ENCODE measurements around the gene KAT8. TPM values are rescaled to one million over a fixed set of nuclear protein-coding genes. Genes with fewer than 3 reads are reported as not detected.

The KAT8 gene
- total and polyA plus RNA-seq, 4 donors = 15.9 to 37.4 (median 19.6) TPM

GRCh38 chr16:31148896-31149295 lies 31.4 kb downstream of the KAT8 start:
- Histone ChIP-seq H3K9ac (ENCODE audit: low read depth in 1 of 2, low read length in 2 of 2) (no peak overlapping the region), H3K27ac (ENCODE audit: low read depth in 1 of 2, low read length in 2 of 2) (no peak overlapping the region), H3K36me3 (ENCODE audit: control insufficient read depth in 4 of 4, insufficient read depth in 3 of 4, low read depth in 1 of 4, low read length in 3 of 4) (no peaks in the 10 kb centered on the region), H3K27me3 (ENCODE audit: control insufficient read depth in 4 of 4, insufficient read depth in 4 of 4, low read length in 3 of 4) (no peaks in the 10 kb centered on the region), H3K9me3 (ENCODE audit: control insufficient read depth in 4 of 4, low read length in 3 of 4) (no peaks in the 10 kb centered on the region), H3K4me3 (ENCODE audit: low read depth in 1 of 3, low read length in 3 of 3) (no peak overlapping the region), H3K4me1 (ENCODE audit: control insufficient read depth in 4 of 4, insufficient read depth in 4 of 4, low read length in 3 of 4) (peaks cover 0 to 5% (median 2%) of the 10 kb centered on the region in 4 donors)
- TF ChIP-seq EGR1 (IDR thresholded peaks at IDR 0.05; ENCODE audit: low read depth in 2 of 2) (no peak), CTCF (IDR thresholded peaks at IDR 0.05; ENCODE audit: low read depth, low read length, missing input control) (no peak), TAF1 (conservative IDR thresholded peaks at IDR 0.05) (no peak), RXRA (IDR thresholded peaks at IDR 0.05) (no peak), FOXA1 (IDR thresholded peaks at IDR 0.05) (no peak), NR2F2 (IDR thresholded peaks at IDR 0.05) (no peak), SP1 (IDR thresholded peaks at IDR 0.05) (no peak), YY1 (IDR thresholded peaks at IDR 0.05) (no peak), FOXA2 (IDR thresholded peaks at IDR 0.05) (no peak)
- TF ChIP-seq, protein P1, sequence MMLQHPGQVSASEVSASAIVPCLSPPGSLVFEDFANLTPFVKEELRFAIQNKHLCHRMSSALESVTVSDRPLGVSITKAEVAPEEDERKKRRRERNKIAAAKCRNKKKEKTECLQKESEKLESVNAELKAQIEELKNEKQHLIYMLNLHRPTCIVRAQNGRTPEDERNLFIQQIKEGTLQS (IDR thresholded peaks at IDR 0.05) = no peak
- TF ChIP-seq, protein P2, sequence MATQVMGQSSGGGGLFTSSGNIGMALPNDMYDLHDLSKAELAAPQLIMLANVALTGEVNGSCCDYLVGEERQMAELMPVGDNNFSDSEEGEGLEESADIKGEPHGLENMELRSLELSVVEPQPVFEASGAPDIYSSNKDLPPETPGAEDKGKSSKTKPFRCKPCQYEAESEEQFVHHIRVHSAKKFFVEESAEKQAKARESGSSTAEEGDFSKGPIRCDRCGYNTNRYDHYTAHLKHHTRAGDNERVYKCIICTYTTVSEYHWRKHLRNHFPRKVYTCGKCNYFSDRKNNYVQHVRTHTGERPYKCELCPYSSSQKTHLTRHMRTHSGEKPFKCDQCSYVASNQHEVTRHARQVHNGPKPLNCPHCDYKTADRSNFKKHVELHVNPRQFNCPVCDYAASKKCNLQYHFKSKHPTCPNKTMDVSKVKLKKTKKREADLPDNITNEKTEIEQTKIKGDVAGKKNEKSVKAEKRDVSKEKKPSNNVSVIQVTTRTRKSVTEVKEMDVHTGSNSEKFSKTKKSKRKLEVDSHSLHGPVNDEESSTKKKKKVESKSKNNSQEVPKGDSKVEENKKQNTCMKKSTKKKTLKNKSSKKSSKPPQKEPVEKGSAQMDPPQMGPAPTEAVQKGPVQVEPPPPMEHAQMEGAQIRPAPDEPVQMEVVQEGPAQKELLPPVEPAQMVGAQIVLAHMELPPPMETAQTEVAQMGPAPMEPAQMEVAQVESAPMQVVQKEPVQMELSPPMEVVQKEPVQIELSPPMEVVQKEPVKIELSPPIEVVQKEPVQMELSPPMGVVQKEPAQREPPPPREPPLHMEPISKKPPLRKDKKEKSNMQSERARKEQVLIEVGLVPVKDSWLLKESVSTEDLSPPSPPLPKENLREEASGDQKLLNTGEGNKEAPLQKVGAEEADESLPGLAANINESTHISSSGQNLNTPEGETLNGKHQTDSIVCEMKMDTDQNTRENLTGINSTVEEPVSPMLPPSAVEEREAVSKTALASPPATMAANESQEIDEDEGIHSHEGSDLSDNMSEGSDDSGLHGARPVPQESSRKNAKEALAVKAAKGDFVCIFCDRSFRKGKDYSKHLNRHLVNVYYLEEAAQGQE (IDR thresholded peaks at IDR 0.05) = no peak
- 82% methylated on average over 25 of the region's 25 CpGs for WGBS
- DNase-seq (ENCODE audit: low spot score) = no peak

DNA sequence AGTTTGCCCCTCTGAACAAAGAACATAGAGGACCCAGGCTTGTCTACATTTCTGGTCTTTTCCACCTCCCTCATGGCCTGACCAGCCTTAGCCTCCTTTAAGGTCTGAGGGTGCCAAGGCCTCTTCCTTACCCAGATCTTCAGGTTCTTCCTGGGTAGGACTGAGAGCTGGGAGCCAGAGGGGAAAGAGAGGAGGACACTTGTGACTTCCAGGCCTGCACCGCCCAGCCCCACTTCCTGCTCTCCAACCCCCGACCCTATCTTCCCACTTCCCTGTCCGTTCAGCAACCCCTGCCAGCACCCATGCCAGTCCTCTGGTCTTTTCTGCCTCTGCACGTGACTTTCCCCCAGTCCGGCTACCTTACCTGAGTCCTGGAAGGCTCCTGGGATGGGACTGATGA lies 31.9 kb downstream of the KAT8 start:
- H3K9ac ChIP-seq (ENCODE audit: low read depth in 1 of 2, low read length in 2 of 2) = no peak overlapping the region
- no peak overlapping the region for H3K4me3 ChIP-seq (ENCODE audit: low read depth in 1 of 3, low read length in 3 of 3)
- no peaks in the 10 kb centered on the region for H3K27me3 ChIP-seq (ENCODE audit: control insufficient read depth in 4 of 4, insufficient read depth in 4 of 4, low read length in 3 of 4)
- H3K36me3 ChIP-seq (ENCODE audit: control insufficient read depth in 4 of 4, insufficient read depth in 3 of 4, low read depth in 1 of 4, low read length in 3 of 4) = no peaks in the 10 kb centered on the region
- H3K4me1 ChIP-seq (ENCODE audit: control insufficient read depth in 4 of 4, insufficient read depth in 4 of 4, low read length in 3 of 4) = peaks cover 0 to 5% (median 2%) of the 10 kb centered on the region in 4 donors
- H3K9me3 ChIP-seq (ENCODE audit: control insufficient read depth in 4 of 4, low read length in 3 of 4) = no peaks in the 10 kb centered on the region
- no peak overlapping the region for H3K27ac ChIP-seq (ENCODE audit: low read depth in 1 of 2, low read length in 2 of 2)
- no peak for DNase-seq (ENCODE audit: low spot score)
- TF ChIP-seq GABPA (IDR thresholded peaks at IDR 0.05 in 1 of 2, conservative IDR thresholded peaks at IDR 0.05 in 1 of 2) (no peak), RXRA (IDR thresholded peaks at IDR 0.05) (no peak), ZBTB33 (IDR thresholded peaks at IDR 0.05) (no peak), RAD21 (IDR thresholded peaks at IDR 0.05) (no peak), CTCF (IDR thresholded peaks at IDR 0.05; ENCODE audit: low read depth, low read length, missing input control) (no peak), YY1 (IDR thresholded peaks at IDR 0.05) (no peak), HNF4G (IDR thresholded peaks at IDR 0.05) (no peak), HNF4A (conservative IDR thresholded peaks at IDR 0.05) (no peak), NR2F2 (IDR thresholded peaks at IDR 0.05) (no peak), FOXA1 (IDR thresholded peaks at IDR 0.05) (no peak), EGR1 (IDR thresholded peaks at IDR 0.05; ENCODE audit: low read depth in 2 of 2) (no peak), FOXA2 (IDR thresholded peaks at IDR 0.05) (no peak), TAF1 (conservative IDR thresholded peaks at IDR 0.05) (no peak), JUND (IDR thresholded peaks at IDR 0.05) (no peak), SP1 (IDR thresholded peaks at IDR 0.05) (no peak)
- TF ChIP-seq, protein P1 (IDR thresholded peaks at IDR 0.05) = no peak
- TF ChIP-seq, protein P2 (IDR thresholded peaks at IDR 0.05) = no peak
- 79% methylated on average over 5 of the region's 5 CpGs for WGBS
